GM21723 (cell line): Measurements from ENCODE around the gene BICRA.
A peak's percentile ranks its signal among the peaks of the same experiment; 100 is the strongest.
"Not testable (repeated sequence)": the region's sequence is repeated elsewhere in the genome, so short reads cannot be mapped to it uniquely, and the experiment has no call there.

Experiments used
- ATAC-seq: cut with Tn5 transposase; IDR thresholded peaks from one replicate; pipeline ENCODE4 v1.9.1; 2021; ENCODE audit warnings: mild to moderate bottlenecking, moderate library complexity; ENCODE audit not compliant: unreplicated experiment

The BICRA gene

DNA sequence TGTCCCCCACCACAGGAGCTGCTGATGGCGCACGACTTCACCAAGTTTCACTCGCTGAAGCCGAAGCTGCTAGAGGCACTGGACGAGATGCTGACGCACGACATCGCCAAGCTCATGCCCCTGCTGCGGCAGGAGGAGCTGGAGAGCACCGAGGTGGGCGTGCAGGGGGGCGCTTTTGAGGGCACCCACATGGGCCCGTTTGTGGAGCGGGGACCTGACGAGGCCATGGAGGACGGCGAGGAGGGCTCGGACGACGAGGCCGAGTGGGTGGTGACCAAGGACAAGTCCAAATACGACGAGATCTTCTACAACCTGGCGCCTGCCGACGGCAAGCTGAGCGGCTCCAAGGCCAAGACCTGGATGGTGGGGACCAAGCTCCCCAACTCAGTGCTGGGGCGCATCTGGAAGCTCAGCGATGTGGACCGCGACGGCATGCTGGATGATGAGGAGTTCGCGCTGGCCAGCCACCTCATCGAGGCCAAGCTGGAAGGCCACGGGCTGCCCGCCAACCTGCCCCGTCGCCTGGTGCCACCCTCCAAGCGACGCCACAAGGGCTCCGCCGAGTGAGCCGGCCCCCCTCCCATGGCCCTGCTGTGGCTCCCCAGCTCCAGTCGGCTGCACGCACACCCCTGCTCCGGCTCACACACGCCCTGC is 132.1 kb downstream of the BICRA start:
- no peak for ATAC-seq

DNA sequence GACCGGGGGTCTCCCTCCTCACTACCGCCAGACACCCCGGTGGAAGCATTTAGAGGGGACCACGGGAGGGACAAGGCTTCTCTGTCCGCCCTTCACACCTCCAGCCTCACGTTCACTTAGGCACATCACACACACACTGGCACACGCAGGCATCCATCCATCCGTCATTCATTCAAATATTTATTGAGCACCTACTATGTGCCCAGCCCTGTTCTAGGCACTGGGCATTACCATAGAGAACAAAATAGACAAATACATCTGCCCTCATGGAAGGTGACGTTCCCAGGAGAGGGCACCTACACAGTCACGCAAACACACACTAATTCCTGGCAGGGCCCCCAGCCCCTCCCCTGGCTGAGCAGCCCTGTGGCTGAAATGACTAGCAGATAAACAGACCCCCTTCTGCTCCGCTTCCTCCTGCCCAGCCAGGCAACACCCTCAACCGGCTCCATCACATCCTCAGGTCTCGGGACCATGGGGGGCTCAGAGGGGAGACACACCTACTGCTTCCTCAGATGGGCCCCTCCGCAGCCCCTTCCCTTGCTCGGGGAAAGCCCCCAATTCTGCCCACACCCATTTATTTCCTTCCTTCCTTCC is 132.7 kb downstream of the BICRA start:
- no peak for ATAC-seq

DNA sequence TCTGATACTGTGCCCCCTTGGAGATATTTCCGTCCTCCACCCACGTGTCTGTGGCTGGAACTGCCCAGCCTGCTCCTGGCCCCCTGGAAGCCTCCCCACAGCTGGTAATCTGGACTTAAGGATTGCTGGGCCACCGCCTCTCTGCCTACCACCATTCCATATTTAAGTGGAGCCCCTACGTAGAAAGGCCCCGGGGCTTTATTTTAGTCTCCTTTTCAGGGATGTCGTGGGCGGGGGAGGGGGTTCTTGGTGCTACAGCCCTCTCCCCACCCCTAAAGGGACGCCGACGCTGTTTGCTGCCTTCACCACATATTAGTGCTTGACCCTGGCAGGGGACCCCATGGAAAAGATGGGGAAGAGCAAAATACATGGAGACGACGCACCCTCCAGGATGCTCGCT is 133.7 kb downstream of the BICRA start:
- no peak for ATAC-seq

DNA sequence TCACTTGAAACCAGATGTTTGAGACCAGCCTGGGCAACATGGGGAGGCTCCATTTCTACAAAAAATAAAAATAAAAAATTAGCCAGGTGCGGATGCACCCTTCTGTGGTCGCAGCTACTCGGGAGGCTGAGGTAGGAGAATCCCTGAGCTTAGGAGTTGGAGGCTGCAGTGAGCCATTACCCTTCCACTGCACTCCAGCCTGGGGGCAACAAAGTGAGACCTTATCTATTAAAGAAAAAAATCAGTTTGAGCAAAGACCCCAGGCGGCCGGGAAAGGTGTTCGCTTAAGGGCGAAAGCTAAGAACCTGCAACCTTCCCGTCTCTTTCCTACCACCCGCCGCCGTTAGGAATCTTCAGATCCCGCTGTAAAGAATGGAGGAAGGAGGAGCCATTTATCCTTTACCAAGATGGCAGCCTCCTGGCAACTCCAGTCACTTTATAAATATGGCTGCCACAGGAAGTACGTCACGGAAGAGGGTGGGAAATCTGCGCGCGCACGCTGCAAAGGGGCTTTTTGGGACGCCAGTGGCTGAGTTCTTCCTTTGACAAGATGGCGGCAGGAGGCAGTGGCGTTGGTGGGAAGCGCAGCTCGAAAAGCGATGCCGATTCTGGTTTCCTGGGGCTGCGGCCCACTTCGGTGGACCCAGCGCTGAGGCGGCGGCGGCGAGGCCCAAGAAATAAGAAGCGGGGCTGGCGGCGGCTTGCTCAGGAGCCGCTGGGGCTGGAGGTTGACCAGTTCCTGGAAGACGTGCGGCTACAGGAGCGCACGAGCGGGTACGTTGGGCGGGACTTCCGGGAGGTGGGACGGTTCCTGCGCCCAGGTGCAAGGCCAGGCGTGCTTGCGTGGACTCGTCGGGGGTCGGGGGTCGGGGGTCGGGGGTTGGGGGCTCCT is 136.3 kb downstream of the BICRA start, which contains the start of gene NOP53:
Gene NOP53 (plus strand): TSS at position 537 of the 892 bp plus-strand sequence. CDS start 14 bp downstream, at position 551.
- ATAC-seq = peak; percentile 65

- not testable (repeated sequence) for ATAC-seq
Observed at GRCh38 chr19:47746129-47746528, 137.2 kb downstream of the BICRA start.

DNA sequence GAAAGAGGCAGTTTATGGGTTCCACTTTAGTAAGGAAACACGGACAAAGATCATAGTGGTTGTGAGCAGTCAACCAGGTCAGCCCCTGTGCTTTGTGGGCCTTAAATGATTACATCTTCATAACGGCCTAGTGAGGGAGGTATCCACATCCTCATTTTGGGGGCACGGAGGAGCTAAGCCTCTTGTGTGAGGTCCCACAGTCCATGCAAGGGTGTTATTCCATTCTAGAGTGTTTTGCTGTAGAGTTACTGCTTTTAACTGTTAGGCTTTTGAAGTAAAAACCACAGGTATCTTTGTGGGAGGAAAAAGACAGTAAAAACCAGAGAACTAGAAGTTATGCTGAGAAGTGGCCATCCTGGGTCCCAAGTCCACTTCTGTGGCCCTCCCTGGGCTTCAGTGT is 140.4 kb downstream of the BICRA start:
- ATAC-seq = no peak

- no peak for ATAC-seq
Observed at GRCh38 chr19:47750752-47751151, 141.8 kb downstream of the BICRA start.

DNA sequence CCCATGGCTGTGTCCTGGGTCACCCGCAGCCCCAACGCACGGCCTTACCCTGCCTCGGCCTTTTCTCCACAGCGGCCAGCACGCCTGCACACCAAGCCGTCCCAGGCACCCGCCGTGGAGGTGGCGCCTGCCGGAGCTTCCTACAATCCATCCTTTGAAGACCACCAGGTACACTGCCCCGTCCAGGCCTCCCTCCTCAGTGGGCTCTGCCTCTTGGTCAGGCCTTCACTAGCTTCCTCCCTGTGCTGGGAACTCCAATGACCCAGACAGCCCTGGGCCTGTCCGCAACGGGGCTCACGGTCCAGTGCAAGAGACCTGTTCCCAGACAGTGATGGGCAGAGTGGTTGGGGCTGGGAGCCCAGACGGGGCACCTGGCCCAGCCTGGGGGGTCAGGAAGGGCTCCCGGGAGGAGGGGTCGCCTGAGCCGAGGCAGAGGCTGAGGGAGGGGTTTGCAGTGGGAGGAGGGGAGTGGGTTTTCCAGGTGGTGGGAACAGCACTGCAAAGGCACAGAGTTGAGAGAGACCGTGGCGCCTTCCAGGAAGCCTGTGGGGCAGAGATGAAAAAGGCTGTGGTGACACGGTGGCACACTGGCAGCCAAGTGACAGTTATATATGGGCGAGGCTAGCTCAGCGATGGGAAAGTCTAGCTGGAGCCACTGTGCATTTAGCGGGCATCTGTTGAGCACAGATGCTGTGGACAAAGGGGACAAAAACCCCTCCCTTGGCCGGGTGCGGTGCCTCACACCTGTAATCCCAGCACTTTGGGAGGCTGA is 143.7 kb downstream of the BICRA start:
- no peak for ATAC-seq
